Stimulated activated memory B cell treated with anti-CD40 and anti-IgM and Interleukin-4, amounts not matched to agents 10 μg/mL and 1 μg/mL and 100 μg/mL, for 72 hours (primary cell): ENCODE data around the gene DBR1.
"Not testable (repeated sequence)": the region's sequence is repeated elsewhere in the genome, so short reads cannot be mapped to it uniquely, and the experiment has no call there.

Source experiments
- ATAC-seq: fragments of 150-1000 bp; cut with Tn5 transposase; 2 replicates; pipeline ENCODE4 v1.10.0; 2021
- H3K27ac Mint-ChIP-seq: one replicate; pipeline ENCODE4 v1.8.0; 2022; ENCODE audit warnings: mild to moderate bottlenecking, mixed read lengths
- H3K27me3 Mint-ChIP-seq: one replicate; pipeline ENCODE4 v1.8.0; 2022; ENCODE audit warnings: mixed read lengths
- H3K36me3 Mint-ChIP-seq: one replicate; pipeline ENCODE4 v1.8.0; 2022; ENCODE audit warnings: mixed read lengths
- H3K4me1 Mint-ChIP-seq: one replicate; pipeline ENCODE4 v1.8.0; 2022; ENCODE audit warnings: mixed read lengths
- H3K4me3 Mint-ChIP-seq: one replicate; pipeline ENCODE4 v1.8.0; 2022; ENCODE audit warnings: mild to moderate bottlenecking, moderate library complexity, mixed read lengths
- H3K9me3 Mint-ChIP-seq: one replicate; pipeline ENCODE4 v1.8.0; 2022; ENCODE audit warnings: mixed read lengths

DBR1 gene

GRCh38 chr3:138148503-138148902, 26.2 kb downstream of the DBR1 start:
- Mint-ChIP-seq H3K27ac (no peak overlapping the region), H3K9me3 (peaks cover 1% of the 10 kb centered on the region), H3K4me1 (no peaks in the 10 kb centered on the region), H3K4me3 (no peak overlapping the region), H3K36me3 (no peaks in the 10 kb centered on the region), H3K27me3 (no peaks in the 10 kb centered on the region)
- ATAC-seq, result no peak

GRCh38 chr3:138142181-138142580, 32.5 kb downstream of the DBR1 start:
- not testable (repeated sequence) for H3K36me3 Mint-ChIP-seq, H3K9me3 Mint-ChIP-seq, H3K4me1 Mint-ChIP-seq, H3K27ac Mint-ChIP-seq, H3K4me3 Mint-ChIP-seq, ATAC-seq
- H3K27me3 Mint-ChIP-seq, result peaks cover 22% of the 10 kb centered on the region

- no peak overlapping the region for H3K4me3 Mint-ChIP-seq
- H3K27ac Mint-ChIP-seq, result no peak overlapping the region
- peaks cover 22% of the 10 kb centered on the region for H3K27me3 Mint-ChIP-seq
- no peak for ATAC-seq
- peaks cover 14% of the 10 kb centered on the region for H3K4me1 Mint-ChIP-seq
- no peaks in the 10 kb centered on the region for H3K36me3 Mint-ChIP-seq
- no peaks in the 10 kb centered on the region for H3K9me3 Mint-ChIP-seq
Observed at GRCh38 chr3:138140940-138141339, 33.8 kb downstream of the DBR1 start.

- H3K27me3 Mint-ChIP-seq, result peaks cover 22% of the 10 kb centered on the region
- H3K4me1 Mint-ChIP-seq, result peaks cover 25% of the 10 kb centered on the region
- ATAC-seq, result no peak
Observed at GRCh38 chr3:138139691-138140090, 35.0 kb downstream of the DBR1 start.

GRCh38 chr3:138137861-138138260, 36.9 kb downstream of the DBR1 start:
- H3K27ac Mint-ChIP-seq, result no peak overlapping the region

More at GRCh38 chr3:138139691-138140090, 35.0 kb downstream of the DBR1 start:
- Mint-ChIP-seq H3K27ac (no peak overlapping the region), H3K4me3 (no peak overlapping the region), H3K9me3 (no peaks in the 10 kb centered on the region), H3K36me3 (no peaks in the 10 kb centered on the region)

GRCh38 chr3:138136201-138136600, 38.5 kb downstream of the DBR1 start:
- H3K4me1 Mint-ChIP-seq, result peaks cover 32% of the 10 kb centered on the region
- H3K36me3 Mint-ChIP-seq, result no peaks in the 10 kb centered on the region
- no peak for ATAC-seq
- peaks cover 9% of the 10 kb centered on the region for H3K27me3 Mint-ChIP-seq
- H3K27ac Mint-ChIP-seq, result no peak overlapping the region
- H3K9me3 Mint-ChIP-seq, result no peaks in the 10 kb centered on the region
- no peak overlapping the region for H3K4me3 Mint-ChIP-seq

More at GRCh38 chr3:138137861-138138260, 36.9 kb downstream of the DBR1 start:
- Mint-ChIP-seq H3K27me3 (peaks cover 22% of the 10 kb centered on the region), H3K9me3 (no peaks in the 10 kb centered on the region), H3K4me1 (peaks cover 32% of the 10 kb centered on the region), H3K4me3 (no peak overlapping the region), H3K36me3 (no peaks in the 10 kb centered on the region)
- no peak for ATAC-seq

GRCh38 chr3:138135833-138136194, 38.9 kb downstream of the DBR1 start:
- no peak overlapping the region for H3K4me3 Mint-ChIP-seq
- H3K4me1 Mint-ChIP-seq, result peaks cover 32% of the 10 kb centered on the region
- peaks cover 5% of the 10 kb centered on the region for H3K27me3 Mint-ChIP-seq
- ATAC-seq, result no peak
- H3K36me3 Mint-ChIP-seq, result no peaks in the 10 kb centered on the region
- no peak overlapping the region for H3K27ac Mint-ChIP-seq
- H3K9me3 Mint-ChIP-seq, result no peaks in the 10 kb centered on the region

GRCh38 chr3:138135146-138135832, 39.4 kb downstream of the DBR1 start:
- Mint-ChIP-seq H3K36me3 (no peaks in the 10 kb centered on the region), H3K9me3 (no peaks in the 10 kb centered on the region), H3K27me3 (no peaks in the 10 kb centered on the region), H3K27ac (no peak overlapping the region), H3K4me1 (peaks cover 32% of the 10 kb centered on the region), H3K4me3 (no peak overlapping the region)
- ATAC-seq, result no peak

GRCh38 chr3:138132239-138132638, 42.5 kb downstream of the DBR1 start, which contains the start of gene A4GNT:
A4GNT (minus strand) TSS chr3:138132390; CDS start chr3:138131256, 1,134 bp downstream.
- no peaks in the 10 kb centered on the region for H3K9me3 Mint-ChIP-seq
- peaks cover 31% of the 10 kb centered on the region for H3K4me1 Mint-ChIP-seq
- ATAC-seq, result no peak
- H3K4me3 Mint-ChIP-seq, result no peak within 1 kb of the TSS
- H3K36me3 Mint-ChIP-seq, result no peaks in the 10 kb centered on the region
- no peak within 1 kb of the TSS for H3K27ac Mint-ChIP-seq
- no peaks in the 10 kb centered on the region for H3K27me3 Mint-ChIP-seq

GRCh38 chr3:138127636-138128365, 46.9 kb downstream of the DBR1 start:
- no peak for ATAC-seq
- Mint-ChIP-seq H3K27me3 (peaks cover 6% of the 10 kb centered on the region), H3K4me3 (no peak overlapping the region), H3K9me3 (no peaks in the 10 kb centered on the region), H3K27ac (no peak overlapping the region), H3K36me3 (no peaks in the 10 kb centered on the region), H3K4me1 (no peaks in the 10 kb centered on the region)

GRCh38 chr3:138125548-138126221, 49.0 kb downstream of the DBR1 start:
- Mint-ChIP-seq H3K36me3 (no peaks in the 10 kb centered on the region), H3K27ac (no peak overlapping the region), H3K9me3 (no peaks in the 10 kb centered on the region), H3K27me3 (peaks cover 13% of the 10 kb centered on the region), H3K4me3 (no peak overlapping the region), H3K4me1 (no peaks in the 10 kb centered on the region)
- ATAC-seq, result no peak

- no peaks in the 10 kb centered on the region for H3K9me3 Mint-ChIP-seq
- H3K36me3 Mint-ChIP-seq, result no peaks in the 10 kb centered on the region
- no peak overlapping the region for H3K27ac Mint-ChIP-seq
- no peaks in the 10 kb centered on the region for H3K4me1 Mint-ChIP-seq
- H3K4me3 Mint-ChIP-seq, result no peak overlapping the region
- H3K27me3 Mint-ChIP-seq, result peaks cover 13% of the 10 kb centered on the region
- ATAC-seq, result no peak
Observed at GRCh38 chr3:138124706-138125355, 49.9 kb downstream of the DBR1 start.

- ATAC-seq, result no peak
- no peaks in the 10 kb centered on the region for H3K9me3 Mint-ChIP-seq
- no peaks in the 10 kb centered on the region for H3K4me1 Mint-ChIP-seq
- no peak overlapping the region for H3K4me3 Mint-ChIP-seq
- peaks cover 13% of the 10 kb centered on the region for H3K27me3 Mint-ChIP-seq
- no peaks in the 10 kb centered on the region for H3K36me3 Mint-ChIP-seq
- no peak overlapping the region for H3K27ac Mint-ChIP-seq
Observed at GRCh38 chr3:138124188-138124587, 50.5 kb downstream of the DBR1 start.

- Mint-ChIP-seq H3K9me3 (no peaks in the 10 kb centered on the region), H3K4me3 (no peak overlapping the region), H3K36me3 (no peaks in the 10 kb centered on the region), H3K27ac (no peak overlapping the region), H3K27me3 (peaks cover 40% of the 10 kb centered on the region), H3K4me1 (peaks cover 19% of the 10 kb centered on the region)
- no peak for ATAC-seq
Observed at GRCh38 chr3:138119423-138119766, 55.3 kb downstream of the DBR1 start.
